Choroid plexus epithelial cell (primary cell): ENCODE data around the gene MORN2.

Source experiments
- DNase-seq: peaks from one replicate; pipeline ENCODE4 v3.0.0-alpha.2; 2010; ENCODE audit warnings: low read depth
- H3K4me3 ChIP-seq: 2 replicates; pipeline ENCODE4 v1.5.1; 2011; ENCODE audit warnings: low read depth, mild to moderate bottlenecking, control low read depth, low read length, moderate library complexity
- TF ChIP-seq, protein P1 (sequence below): conservative IDR thresholded peaks from 2 replicates; pipeline ENCODE4 v1.5.1; 2011; ENCODE audit warnings: low read depth, mild to moderate bottlenecking, control low read depth, inconsistent platforms, low read length, moderate library complexity

MORN2 gene

DNA sequence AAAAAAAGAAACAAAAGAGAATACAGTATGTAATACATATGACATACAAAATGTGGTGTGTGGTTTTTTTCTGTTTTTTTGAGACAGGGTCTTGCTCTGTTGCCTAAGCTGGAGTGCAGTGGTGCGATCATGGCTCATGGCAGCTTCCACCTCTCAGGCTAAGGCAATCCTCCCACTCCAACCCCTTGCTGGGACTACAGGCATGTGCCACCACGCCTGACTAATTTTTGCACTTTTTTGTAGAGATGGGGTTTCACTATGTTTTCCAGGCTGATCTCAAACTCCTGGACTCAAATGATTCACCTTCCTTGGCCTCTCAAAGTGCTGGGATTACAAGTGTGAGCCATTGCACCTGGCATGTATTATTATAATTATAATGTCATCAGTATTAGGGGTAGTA lies 39.0 kb upstream of the MORN2 start:
- DNase-seq, result no peak
- H3K4me3 ChIP-seq, result no peak overlapping the region
- TF ChIP-seq, protein P1, sequence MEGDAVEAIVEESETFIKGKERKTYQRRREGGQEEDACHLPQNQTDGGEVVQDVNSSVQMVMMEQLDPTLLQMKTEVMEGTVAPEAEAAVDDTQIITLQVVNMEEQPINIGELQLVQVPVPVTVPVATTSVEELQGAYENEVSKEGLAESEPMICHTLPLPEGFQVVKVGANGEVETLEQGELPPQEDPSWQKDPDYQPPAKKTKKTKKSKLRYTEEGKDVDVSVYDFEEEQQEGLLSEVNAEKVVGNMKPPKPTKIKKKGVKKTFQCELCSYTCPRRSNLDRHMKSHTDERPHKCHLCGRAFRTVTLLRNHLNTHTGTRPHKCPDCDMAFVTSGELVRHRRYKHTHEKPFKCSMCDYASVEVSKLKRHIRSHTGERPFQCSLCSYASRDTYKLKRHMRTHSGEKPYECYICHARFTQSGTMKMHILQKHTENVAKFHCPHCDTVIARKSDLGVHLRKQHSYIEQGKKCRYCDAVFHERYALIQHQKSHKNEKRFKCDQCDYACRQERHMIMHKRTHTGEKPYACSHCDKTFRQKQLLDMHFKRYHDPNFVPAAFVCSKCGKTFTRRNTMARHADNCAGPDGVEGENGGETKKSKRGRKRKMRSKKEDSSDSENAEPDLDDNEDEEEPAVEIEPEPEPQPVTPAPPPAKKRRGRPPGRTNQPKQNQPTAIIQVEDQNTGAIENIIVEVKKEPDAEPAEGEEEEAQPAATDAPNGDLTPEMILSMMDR, result no peak

DNA sequence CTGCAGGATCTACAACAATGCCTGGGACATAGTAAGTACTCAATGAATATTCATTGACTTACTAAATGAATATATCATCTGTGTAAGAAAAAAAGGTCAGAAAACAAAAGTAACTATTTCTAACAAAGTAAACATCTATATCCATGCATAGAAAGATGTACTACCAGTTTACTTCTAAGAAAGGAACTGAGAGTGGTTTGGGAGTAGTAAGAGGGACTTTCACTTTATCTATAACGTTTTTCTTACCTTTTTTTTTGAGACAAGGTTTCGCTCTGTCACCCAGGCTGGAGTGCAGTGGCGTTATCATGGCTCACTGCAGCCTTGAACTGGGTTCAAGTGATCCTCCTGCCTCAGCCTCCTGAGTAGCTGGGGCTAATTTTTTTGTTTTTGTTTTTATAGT lies 25.7 kb upstream of the MORN2 start:
- DNase-seq, result no peak
- no peak overlapping the region for H3K4me3 ChIP-seq
- TF ChIP-seq, protein P1, result no peak

DNA sequence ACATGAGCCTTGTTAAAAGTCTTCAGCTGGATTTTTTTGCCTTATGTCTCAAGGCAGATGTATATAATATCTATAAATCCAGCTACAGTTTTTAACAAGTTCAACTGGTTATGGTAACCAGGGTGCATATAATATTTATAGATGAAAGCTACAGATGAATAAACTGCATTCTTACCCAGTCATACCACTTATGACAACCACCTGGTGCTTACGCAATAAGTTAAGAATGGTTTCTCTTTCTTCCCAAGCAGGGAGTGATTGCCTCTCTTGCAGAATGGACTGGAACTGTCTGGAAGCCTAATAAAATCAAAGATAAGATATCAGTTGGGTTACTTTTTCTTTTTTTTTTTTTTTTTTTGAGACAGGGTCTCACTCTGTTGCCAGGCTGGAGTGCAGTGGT lies 19.6 kb upstream of the MORN2 start:
- peak; percentile 58 for DNase-seq

DNA sequence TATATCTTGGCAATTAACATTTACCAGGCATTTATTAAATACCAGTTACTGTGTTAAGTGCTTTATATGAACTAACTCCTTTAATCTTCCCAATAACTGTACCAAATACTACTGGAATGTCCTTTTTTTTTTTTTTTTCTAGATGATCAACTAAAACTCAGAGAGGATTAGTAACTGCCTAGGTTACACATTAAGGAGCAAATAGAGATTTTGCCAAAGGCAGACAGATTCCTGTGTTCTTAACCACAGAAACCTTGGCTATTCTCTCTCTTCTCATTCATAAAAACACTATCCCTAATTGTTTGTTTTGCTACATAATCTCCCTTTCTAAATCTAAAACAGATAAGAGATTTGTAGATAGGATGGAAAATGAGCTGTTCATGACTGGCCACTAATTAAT lies 13.3 kb upstream of the MORN2 start:
- no peak for DNase-seq
- H3K4me3 ChIP-seq, result no peak overlapping the region
- TF ChIP-seq, protein P1, result no peak

More for the DNA sequence above, 19.6 kb upstream of the MORN2 start:
- no peak overlapping the region for H3K4me3 ChIP-seq
- TF ChIP-seq, protein P1, result no peak

DNA sequence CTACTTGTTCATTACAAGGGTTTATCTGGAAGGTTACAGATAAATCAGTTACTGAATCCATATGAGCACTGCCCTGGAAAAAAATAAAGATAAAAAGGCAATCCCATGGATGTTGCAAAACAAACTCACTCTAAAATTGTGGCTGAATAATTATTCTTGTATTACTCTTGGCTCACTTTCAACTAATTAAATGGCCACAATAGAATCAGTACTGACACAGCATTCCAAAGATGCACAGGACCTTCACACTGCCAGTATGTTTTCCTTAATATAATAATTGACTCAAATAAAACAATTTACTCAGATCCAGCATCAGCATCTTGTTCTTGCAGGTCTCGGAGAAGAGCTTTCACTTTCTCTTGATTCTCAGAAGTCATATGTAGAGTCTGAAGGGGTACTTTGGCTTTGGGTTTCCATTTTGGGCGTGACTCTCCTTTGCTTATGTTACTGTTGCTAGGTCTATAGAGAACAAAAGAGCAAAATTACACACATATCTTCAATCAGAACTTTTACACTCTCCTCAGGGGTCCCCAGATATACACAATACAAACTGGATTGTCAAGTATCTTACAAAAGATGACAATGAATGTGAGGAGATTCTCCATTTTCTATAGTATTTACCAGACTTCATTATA lies 12.6 kb upstream of the MORN2 start:
- DNase-seq, result peak; percentile 1
- H3K4me3 ChIP-seq, result no peak overlapping the region
- TF ChIP-seq, protein P1, result no peak

DNA sequence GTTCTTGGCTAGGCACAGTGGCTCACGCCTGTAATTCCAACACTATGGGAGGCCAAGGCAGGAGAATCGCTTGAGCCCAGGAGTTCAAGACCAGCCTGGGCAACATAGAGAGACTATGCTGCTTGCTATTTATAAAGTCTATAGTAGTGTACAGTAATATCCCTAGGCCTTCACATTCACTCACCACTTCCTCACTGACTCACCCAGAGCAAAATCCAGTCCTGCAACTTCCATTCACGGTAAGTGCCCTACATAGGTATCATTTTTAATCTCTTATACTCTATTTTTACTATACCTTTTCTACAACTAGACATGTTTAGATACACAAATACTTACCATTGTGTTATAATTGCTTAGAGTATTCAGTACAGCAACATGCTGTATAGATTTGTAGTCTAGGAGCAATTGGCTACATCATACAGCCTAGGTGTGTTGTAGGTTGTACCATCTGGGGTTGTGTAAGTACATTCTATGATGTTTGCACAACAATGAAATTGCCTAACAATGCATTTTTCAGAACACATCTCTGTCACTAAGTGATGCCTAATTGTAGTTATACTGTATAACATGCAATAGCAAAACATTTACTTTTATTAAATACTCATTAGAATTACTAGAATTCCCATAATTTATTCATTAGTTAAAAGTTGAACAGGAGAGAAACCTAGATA lies 8.9 kb upstream of the MORN2 start:
- H3K4me3 ChIP-seq, result no peak overlapping the region
- TF ChIP-seq, protein P1, result no peak
- DNase-seq, result no peak

DNA sequence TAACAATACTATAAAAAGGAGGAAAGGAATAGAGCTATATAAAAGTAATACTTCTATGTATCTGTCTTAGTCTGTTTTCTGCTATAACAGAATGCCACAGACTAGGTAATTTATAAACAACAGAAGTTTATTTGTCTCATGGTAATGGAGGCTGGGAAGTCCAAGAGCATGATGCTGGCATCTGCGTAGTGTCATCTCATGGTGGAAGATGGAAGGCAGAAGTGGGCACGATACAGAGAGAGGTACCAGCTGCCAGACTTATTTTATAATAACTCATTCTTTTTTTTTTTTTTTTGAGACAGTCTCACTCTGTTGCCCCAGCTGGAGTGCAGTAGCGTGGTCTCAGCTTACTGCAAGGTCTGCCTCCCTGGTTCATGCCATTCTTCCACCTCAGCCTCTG lies 4.3 kb upstream of the MORN2 start:
- TF ChIP-seq, protein P1, result no peak
- DNase-seq, result no peak
- no peak overlapping the region for H3K4me3 ChIP-seq
